ENCODE results near the gene LEUTX. TPM values are rescaled to one million over a fixed set of nuclear protein-coding genes. Genes with fewer than 3 reads are reported as not detected.

Gene LEUTX
- total and polyA plus RNA-seq, 3 experiments from 2014 or later, result not detected

GRCh38 chr19:39817888-39818561, 39.4 kb downstream of the LEUTX start:
- H3K4me1 ChIP-seq (ENCODE audit: insufficient read depth, low read length), result no peaks in the 10 kb centered on the region
- H3K9me3 ChIP-seq (ENCODE audit: low read length), result no peaks in the 10 kb centered on the region
- DNase-seq, result no peak
- H3K27me3 Mint-ChIP-seq, result no peaks in the 10 kb centered on the region
- H3K27ac Mint-ChIP-seq, result peak overlapping the region in 1 of 8 donors; percentile 64
- ChIA-PET POLR2A (no interaction called here), CTCF (no interaction called here)
- no peaks in the 10 kb centered on the region for H3K9me3 Mint-ChIP-seq
- H3K27me3 ChIP-seq (ENCODE audit: insufficient read depth, low read length, poor library complexity, severe bottlenecking), result no peaks in the 10 kb centered on the region
- no peak overlapping the region for H3K4me3 Mint-ChIP-seq
- H3K36me3 ChIP-seq (ENCODE audit: insufficient read depth, low read length), result no peaks in the 10 kb centered on the region
- H3K4me3 ChIP-seq (ENCODE audit: low read length), result no peak overlapping the region
- H3K4me1 Mint-ChIP-seq, result peaks cover 12 to 25% (median 13%) of the 10 kb centered on the region in 3 donors
- peaks cover 0 to 21% (median 16%) of the 10 kb centered on the region in 3 donors for H3K36me3 Mint-ChIP-seq
- H3K27ac ChIP-seq (ENCODE audit: low read depth, low read length), result no peak overlapping the region

- H3K4me1 Mint-ChIP-seq, result peaks cover 12 to 25% (median 13%) of the 10 kb centered on the region in 3 donors
- ChIA-PET CTCF (interaction anchor here (0.9 to 1.1 kb wide), 2 partner anchors 8 to 25 kb away, joined by 3 to 4 read pairs; no protein-coding TSS in a partner anchor), POLR2A (no interaction called here)
- no peaks in the 10 kb centered on the region for H3K27me3 ChIP-seq (ENCODE audit: insufficient read depth, low read length, poor library complexity, severe bottlenecking)
- H3K4me1 ChIP-seq (ENCODE audit: insufficient read depth, low read length), result peaks cover 4% of the 10 kb centered on the region
- no peaks in the 10 kb centered on the region for H3K9me3 Mint-ChIP-seq
- H3K4me3 ChIP-seq (ENCODE audit: low read length), result no peak overlapping the region
- no peak for DNase-seq
- no peaks in the 10 kb centered on the region for H3K27me3 Mint-ChIP-seq
- H3K4me3 Mint-ChIP-seq, result no peak overlapping the region
- H3K36me3 Mint-ChIP-seq, result peaks cover 0 to 19% (median 16%) of the 10 kb centered on the region in 3 donors
- no peaks in the 10 kb centered on the region for H3K9me3 ChIP-seq (ENCODE audit: low read length)
- H3K27ac ChIP-seq (ENCODE audit: low read depth, low read length), result no peak overlapping the region
- peak overlapping the region in 2 of 8 donors; percentile 53 to 61 for H3K27ac Mint-ChIP-seq
- no peaks in the 10 kb centered on the region for H3K36me3 ChIP-seq (ENCODE audit: insufficient read depth, low read length)
Observed at GRCh38 chr19:39818626-39819097, 40.0 kb downstream of the LEUTX start.

DNA sequence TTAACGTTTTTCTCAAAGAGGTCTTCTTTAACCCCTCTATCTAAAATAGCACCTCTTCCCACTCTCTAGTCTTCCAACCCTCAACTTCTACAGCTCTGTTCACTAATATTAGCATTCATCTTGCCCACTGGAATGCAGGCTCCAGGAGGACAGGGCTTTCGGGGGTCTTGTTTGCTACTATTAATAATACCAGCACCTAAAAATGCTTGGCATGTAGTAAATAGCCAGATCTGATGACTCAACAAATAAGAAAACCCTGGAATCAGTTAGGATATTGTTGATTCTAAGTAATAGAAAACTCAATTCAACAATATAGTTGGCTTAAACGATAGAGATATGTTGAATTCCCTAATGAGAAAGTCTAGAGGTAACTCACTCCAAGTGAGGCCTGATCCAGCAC, 41.1 kb downstream of the LEUTX start:
- Histone ChIP-seq H3K4me3 (ENCODE audit: low read length) (no peak overlapping the region), H3K4me1 (ENCODE audit: insufficient read depth, low read length) (peaks cover 10% of the 10 kb centered on the region), H3K9me3 (ENCODE audit: low read length) (no peaks in the 10 kb centered on the region), H3K27ac (ENCODE audit: low read depth, low read length) (no peak overlapping the region), H3K27me3 (ENCODE audit: insufficient read depth, low read length, poor library complexity, severe bottlenecking) (no peaks in the 10 kb centered on the region), H3K36me3 (ENCODE audit: insufficient read depth, low read length) (no peaks in the 10 kb centered on the region)
- H3K27me3 Mint-ChIP-seq, result no peaks in the 10 kb centered on the region
- H3K9me3 Mint-ChIP-seq, result no peaks in the 10 kb centered on the region
- no peak overlapping the region for H3K4me3 Mint-ChIP-seq
- peaks cover 0 to 18% (median 14%) of the 10 kb centered on the region in 3 donors for H3K36me3 Mint-ChIP-seq
- DNase-seq, result no peak
- ChIA-PET POLR2A (no interaction called here), CTCF (interaction anchor here (0.9 to 1.1 kb wide), 2 partner anchors 9 to 24 kb away, joined by 3 to 4 read pairs; no protein-coding TSS in a partner anchor)
- no peak overlapping the region for H3K27ac Mint-ChIP-seq
- H3K4me1 Mint-ChIP-seq, result peaks cover 12 to 25% (median 13%) of the 10 kb centered on the region in 3 donors

- ChIA-PET CTCF (interaction anchor here (1.0 kb wide), 1 partner anchor 23 kb away, joined by 4 read pairs; no protein-coding TSS in a partner anchor), POLR2A (no interaction called here)
- Mint-ChIP-seq H3K36me3 (peaks cover 0 to 21% (median 14%) of the 10 kb centered on the region in 3 donors), H3K27ac (no peak overlapping the region), H3K9me3 (no peaks in the 10 kb centered on the region), H3K4me3 (no peak overlapping the region), H3K27me3 (no peaks in the 10 kb centered on the region), H3K4me1 (peaks cover 12 to 24% (median 13%) of the 10 kb centered on the region in 3 donors)
- DNase-seq, result no peak
- H3K4me1 ChIP-seq (ENCODE audit: insufficient read depth, low read length), result peaks cover 15% of the 10 kb centered on the region
- H3K9me3 ChIP-seq (ENCODE audit: low read length), result no peaks in the 10 kb centered on the region
- H3K4me3 ChIP-seq (ENCODE audit: low read length), result no peak overlapping the region
- H3K27ac ChIP-seq (ENCODE audit: low read depth, low read length), result no peak overlapping the region
- no peaks in the 10 kb centered on the region for H3K27me3 ChIP-seq (ENCODE audit: insufficient read depth, low read length, poor library complexity, severe bottlenecking)
- H3K36me3 ChIP-seq (ENCODE audit: insufficient read depth, low read length), result no peaks in the 10 kb centered on the region
Observed at GRCh38 chr19:39820696-39821095, 42.0 kb downstream of the LEUTX start.

GRCh38 chr19:39823686-39824085, 45.0 kb downstream of the LEUTX start:
- no peak overlapping the region for H3K27ac Mint-ChIP-seq
- Histone ChIP-seq H3K27ac (ENCODE audit: low read depth, low read length) (no peak overlapping the region), H3K27me3 (ENCODE audit: insufficient read depth, low read length, poor library complexity, severe bottlenecking) (no peaks in the 10 kb centered on the region), H3K9me3 (ENCODE audit: low read length) (no peaks in the 10 kb centered on the region), H3K4me1 (ENCODE audit: insufficient read depth, low read length) (peaks cover 21% of the 10 kb centered on the region), H3K4me3 (ENCODE audit: low read length) (peak overlapping the region; percentile 82), H3K36me3 (ENCODE audit: insufficient read depth, low read length) (peaks cover 6% of the 10 kb centered on the region)
- POLR2A ChIA-PET, result interaction anchor here (1.2 to 2.1 kb wide), 2 partner anchors 10 to 23 kb away, joined by 4 to 26 read pairs; partner anchors contain the start of genes DYRK1B and FBL
- no peaks in the 10 kb centered on the region for H3K9me3 Mint-ChIP-seq
- CTCF ChIA-PET, result no interaction called here
- no peak for DNase-seq
- H3K4me1 Mint-ChIP-seq, result peaks cover 17 to 23% (median 21%) of the 10 kb centered on the region in 3 donors
- peaks cover 0 to 30% (median 3%) of the 10 kb centered on the region in 3 donors for H3K36me3 Mint-ChIP-seq
- H3K27me3 Mint-ChIP-seq, result no peaks in the 10 kb centered on the region
- H3K4me3 Mint-ChIP-seq, result no peak overlapping the region

DNA sequence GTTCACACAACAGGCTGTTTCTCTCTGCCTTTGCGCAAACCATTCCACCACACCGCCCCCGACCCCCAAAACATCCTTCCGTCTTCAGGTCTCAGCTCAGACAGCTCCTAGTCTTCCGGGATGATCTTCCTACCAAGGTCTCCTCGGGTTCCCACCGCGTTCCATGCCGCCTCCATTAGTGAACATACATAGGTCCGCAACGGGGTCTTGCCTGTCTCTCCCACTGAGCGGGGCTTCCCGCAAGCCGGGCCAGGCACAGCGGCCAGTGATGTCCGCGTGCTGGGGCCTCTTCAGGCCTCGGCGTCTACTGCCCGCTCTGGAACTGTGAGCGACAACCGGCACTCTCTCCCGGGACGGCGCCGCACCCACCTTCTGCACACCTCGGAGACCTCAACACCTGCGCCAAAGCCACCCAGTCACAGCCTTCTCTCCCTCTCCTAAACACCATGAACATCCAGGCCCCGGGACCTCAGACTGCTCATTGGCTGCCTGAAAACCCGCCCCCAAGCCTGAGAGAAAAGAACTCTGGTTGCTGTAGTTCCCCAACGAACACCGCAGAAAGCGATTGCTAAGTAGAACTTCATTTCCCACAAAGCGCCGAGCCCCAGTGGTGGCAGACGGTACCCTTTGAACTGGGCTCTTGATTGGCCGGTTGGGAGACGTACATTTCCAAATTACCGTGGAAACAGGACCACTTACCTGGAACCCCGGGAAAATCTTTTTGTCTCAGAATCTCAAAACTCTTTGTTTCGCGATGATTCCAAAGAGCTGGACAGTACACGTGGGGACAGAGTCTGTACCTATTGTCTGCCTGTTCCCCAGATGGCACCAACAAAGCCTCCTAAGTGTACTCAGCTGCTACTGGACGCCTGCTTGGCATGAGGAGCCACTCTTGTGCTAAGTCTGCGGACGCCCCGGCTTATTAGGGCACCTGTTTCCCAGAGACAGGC, 45.8 kb downstream of the LEUTX start:
- H3K36me3 Mint-ChIP-seq, result peaks cover 0 to 35% (median 5%) of the 10 kb centered on the region in 3 donors
- ChIA-PET CTCF (interaction anchor here (0.7 to 1.4 kb wide), 4 partner anchors 9 to 32 kb away, joined by 3 to 4 read pairs (median 3); no protein-coding TSS in a partner anchor), POLR2A (interaction anchor here (1.2 to 2.1 kb wide), 2 partner anchors 9 to 22 kb away, joined by 4 to 26 read pairs; partner anchors contain the start of genes DYRK1B and FBL)
- no peak overlapping the region for H3K4me3 Mint-ChIP-seq
- H3K9me3 Mint-ChIP-seq, result no peaks in the 10 kb centered on the region
- peaks cover 6% of the 10 kb centered on the region for H3K36me3 ChIP-seq (ENCODE audit: insufficient read depth, low read length)
- H3K4me1 Mint-ChIP-seq, result peaks cover 14 to 20% (median 18%) of the 10 kb centered on the region in 3 donors
- H3K27me3 Mint-ChIP-seq, result no peaks in the 10 kb centered on the region
- no peaks in the 10 kb centered on the region for H3K27me3 ChIP-seq (ENCODE audit: insufficient read depth, low read length, poor library complexity, severe bottlenecking)
- no peak overlapping the region for H3K27ac Mint-ChIP-seq
- peaks cover 21% of the 10 kb centered on the region for H3K4me1 ChIP-seq (ENCODE audit: insufficient read depth, low read length)
- peak overlapping the region; percentile 82 for H3K4me3 ChIP-seq (ENCODE audit: low read length)
- H3K9me3 ChIP-seq (ENCODE audit: low read length), result no peaks in the 10 kb centered on the region
- H3K27ac ChIP-seq (ENCODE audit: low read depth, low read length), result peak overlapping the region; percentile 38
- DNase-seq, result peak; percentile 76 to 90 (median 83)

DNA sequence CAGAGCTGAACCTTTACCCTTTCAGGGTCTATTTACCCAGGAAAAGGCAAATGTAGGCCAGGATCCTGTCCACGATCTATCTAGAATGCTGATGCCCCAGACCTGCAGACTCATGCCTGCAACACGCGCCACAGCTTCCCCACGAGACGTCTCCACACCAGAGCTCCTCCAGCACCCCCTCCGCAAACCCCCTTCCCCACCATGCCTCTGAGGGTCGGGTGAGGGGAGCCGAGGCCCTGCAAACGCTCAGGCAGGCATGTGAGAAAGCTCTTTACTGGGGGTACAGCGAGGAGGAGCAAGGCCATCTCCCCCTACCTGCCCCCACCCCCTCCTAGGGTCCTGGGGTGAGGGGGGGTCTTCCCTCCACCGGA, 46.4 kb downstream of the LEUTX start:
- ChIA-PET POLR2A (interaction anchor here (2.1 kb wide), 1 partner anchor 9 kb away, joined by 26 read pairs; the partner anchor contains the start of gene DYRK1B), CTCF (interaction anchor here (0.7 to 1.4 kb wide), 4 partner anchors 8 to 33 kb away, joined by 3 to 4 read pairs (median 3); no protein-coding TSS in a partner anchor)
- H3K4me1 Mint-ChIP-seq, result peaks cover 9 to 17% (median 15%) of the 10 kb centered on the region in 3 donors
- no peaks in the 10 kb centered on the region for H3K27me3 Mint-ChIP-seq
- peaks cover 0 to 41% (median 5%) of the 10 kb centered on the region in 3 donors for H3K36me3 Mint-ChIP-seq
- H3K27me3 ChIP-seq (ENCODE audit: insufficient read depth, low read length, poor library complexity, severe bottlenecking), result no peaks in the 10 kb centered on the region
- no peak overlapping the region for H3K27ac ChIP-seq (ENCODE audit: low read depth, low read length)
- H3K4me3 ChIP-seq (ENCODE audit: low read length), result no peak overlapping the region
- peak overlapping the region in 2 of 8 donors; percentile 6 to 36 for H3K27ac Mint-ChIP-seq
- H3K4me3 Mint-ChIP-seq, result no peak overlapping the region
- peaks cover 21% of the 10 kb centered on the region for H3K4me1 ChIP-seq (ENCODE audit: insufficient read depth, low read length)
- H3K9me3 Mint-ChIP-seq, result no peaks in the 10 kb centered on the region
- H3K36me3 ChIP-seq (ENCODE audit: insufficient read depth, low read length), result peaks cover 13% of the 10 kb centered on the region
- H3K9me3 ChIP-seq (ENCODE audit: low read length), result no peaks in the 10 kb centered on the region
- no peak for DNase-seq
